Head of caudate nucleus (tissue), 42 donors: ENCODE measurements around the gene SPNS3.
A peak's percentile ranks its signal among the peaks of the same experiment; 100 is the strongest.

Source experiments
- DNase-seq, 42 donors: peaks; one replicate each; pipeline versions ENCODE4 v3.0.0 to v3.0.0-alpha.2; 2020 to 2021; ENCODE audit warnings: mixed read lengths in 7 of 42
- intact Hi-C: fragments of 100-400 bp; cut with DNase I; formaldehyde crosslinking; loops from one replicate; pipeline ENCODE4 v1.15.0; 2022

Gene SPNS3

GRCh38 chr17:4433515-4434031 is at the start of gene SPNS3:
SPNS3 (plus strand) TSS chr17:4433940; CDS start chr17:4433968, 28 bp downstream.
- DNase-seq, result peak in 20 of 42 donors; percentile 3 to 47 (median 26)
- intact Hi-C loops, result no loop called here

DNA sequence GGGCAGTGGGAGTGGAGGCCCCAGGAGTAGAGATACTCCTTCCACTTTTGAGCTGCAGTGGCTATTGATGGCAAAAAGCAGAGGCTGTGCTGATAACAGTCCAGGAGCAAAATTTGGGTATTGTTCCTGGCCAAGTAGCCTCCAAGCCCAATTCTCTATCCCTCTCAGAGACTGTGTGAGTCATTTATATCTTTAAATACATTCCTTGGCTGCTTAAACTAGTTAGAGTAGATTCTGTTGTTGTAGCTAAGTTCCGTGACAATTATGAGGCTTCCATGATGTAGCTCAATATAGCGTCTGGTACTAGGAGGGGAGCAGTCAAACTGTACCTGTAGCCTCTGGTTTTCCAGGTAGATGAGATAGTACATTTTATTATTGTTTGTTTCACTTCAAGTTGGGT is 47.3 kb upstream of the SPNS3 start:
- no peak for DNase-seq
- intact Hi-C loops, result no loop called here

DNA sequence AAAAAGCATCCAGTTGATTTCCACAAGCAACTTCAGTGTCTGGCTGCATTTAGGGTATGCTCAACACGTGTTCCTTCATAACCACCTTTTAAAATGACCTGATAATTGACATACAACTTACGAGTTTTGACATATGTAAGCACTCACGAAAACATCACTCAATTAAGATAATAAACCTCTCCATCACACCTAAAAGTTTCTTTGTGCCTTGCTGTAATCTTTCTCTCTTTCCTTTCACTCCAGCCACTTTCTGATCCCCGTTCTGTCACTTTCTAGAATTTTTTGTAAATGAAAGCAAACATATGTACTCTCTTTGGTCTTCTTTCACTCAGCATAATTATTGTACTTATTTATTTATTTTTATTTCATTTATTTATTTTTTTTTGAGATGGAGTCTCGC is 46.6 kb upstream of the SPNS3 start:
- DNase-seq, result no peak
- intact Hi-C loops, result no loop called here

DNA sequence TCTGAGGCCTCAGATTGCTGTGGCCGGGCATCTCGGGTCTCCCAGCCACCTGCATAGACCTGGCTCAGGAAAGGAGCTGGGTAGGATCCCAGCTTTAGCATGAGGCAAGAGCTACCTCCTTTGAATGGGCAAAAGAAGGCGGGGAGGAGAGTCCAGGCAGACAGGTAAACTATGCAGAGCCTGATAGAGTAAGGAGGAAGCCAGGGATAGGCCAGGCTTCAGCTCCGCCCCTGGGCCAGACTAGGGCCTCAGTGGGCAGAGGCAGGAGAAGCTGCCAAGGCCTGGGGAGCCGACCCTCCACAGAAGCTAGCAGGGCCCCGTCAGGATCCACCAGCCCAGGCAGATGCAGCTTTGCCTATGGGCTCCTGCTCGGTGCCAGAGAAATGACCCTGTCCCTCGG is 44.7 kb upstream of the SPNS3 start:
- no peak for DNase-seq
- intact Hi-C loops, result no loop called here

DNA sequence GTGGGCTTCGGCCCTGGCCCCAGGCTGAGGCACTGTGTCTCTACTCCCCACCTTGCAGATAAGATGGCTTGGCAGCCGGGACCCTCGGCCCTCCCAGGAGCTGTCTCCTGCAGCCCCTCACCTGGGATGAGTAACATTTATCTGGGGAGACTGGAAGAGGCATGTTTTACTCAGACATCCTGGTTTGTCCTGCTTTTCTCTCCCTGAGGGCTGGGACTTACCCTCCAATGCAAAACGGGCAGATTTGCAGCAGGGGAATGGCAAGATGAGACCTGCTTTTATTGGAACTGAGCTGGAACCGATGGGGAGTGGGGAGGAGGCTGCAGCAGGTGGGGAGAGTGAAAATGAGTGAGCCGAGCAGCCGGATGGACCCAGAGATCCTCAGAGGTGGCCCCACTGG is 39.9 kb upstream of the SPNS3 start:
- intact Hi-C loops, result no loop called here
- DNase-seq, result no peak

- DNase-seq, result no peak
- intact Hi-C loops, result no loop called here
These were observed 39.3 kb upstream of the SPNS3 start for GRCh38 chr17:4394208-4395110.

- intact Hi-C loops, result no loop called here
These were observed 38.6 kb upstream of the SPNS3 start for GRCh38 chr17:4395111-4395478.

GRCh38 chr17:4397840-4398239 is 35.9 kb upstream of the SPNS3 start:
- intact Hi-C loops, result no loop called here
- DNase-seq, result no peak

More at GRCh38 chr17:4395111-4395478, 38.6 kb upstream of the SPNS3 start:
- DNase-seq, result no peak

DNA sequence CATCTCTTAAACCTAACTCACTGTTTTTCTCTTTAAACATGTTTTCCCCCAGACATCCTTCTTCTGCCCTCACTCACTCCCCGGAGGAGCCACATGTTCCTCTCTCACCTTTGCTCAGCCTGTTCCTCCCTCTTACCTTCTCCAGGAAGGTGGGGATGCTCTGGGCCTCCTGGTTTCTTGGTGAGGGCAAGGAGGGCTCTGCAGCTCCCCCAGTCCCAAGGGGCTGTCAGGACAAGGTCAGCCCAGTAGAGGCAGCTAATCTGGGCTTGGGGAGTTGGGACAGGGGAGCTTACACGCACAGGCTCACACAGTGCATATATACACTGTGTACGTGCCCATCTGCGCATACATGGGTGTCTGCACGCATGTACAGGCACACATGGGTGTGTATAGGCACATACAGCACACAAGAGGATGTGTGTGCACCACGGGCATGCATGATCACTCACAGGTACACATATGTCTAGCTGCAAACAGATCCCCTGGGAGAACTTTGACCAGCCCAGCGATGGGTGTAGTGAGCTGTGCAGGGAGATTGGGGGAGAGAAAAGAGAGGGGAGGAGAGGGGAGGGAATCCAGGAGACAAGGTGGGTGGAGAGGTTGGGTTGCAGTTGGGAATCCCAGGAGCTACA is 28.6 kb upstream of the SPNS3 start:
- intact Hi-C loops, result no loop called here
- no peak for DNase-seq

DNA sequence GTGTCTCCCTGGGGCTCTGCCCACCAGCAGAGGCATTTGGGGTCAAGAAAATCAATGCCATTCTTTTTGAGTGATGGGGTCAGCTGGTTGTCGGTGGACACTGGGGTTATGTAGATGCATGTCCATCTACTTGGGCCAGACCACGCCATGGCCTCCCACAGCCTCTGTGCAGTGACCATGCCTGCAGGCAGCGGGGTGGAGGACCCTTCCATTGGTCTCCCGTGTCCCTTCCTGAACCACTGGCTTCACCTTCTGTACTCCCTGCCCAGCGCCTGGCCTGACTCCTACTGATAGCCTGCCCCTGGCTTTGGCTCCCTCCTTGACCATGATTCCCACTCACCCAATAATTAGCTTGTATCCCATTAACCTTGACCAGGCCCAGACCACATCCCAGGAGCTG is 28.0 kb upstream of the SPNS3 start:
- intact Hi-C loops, result no loop called here
- no peak for DNase-seq

DNA sequence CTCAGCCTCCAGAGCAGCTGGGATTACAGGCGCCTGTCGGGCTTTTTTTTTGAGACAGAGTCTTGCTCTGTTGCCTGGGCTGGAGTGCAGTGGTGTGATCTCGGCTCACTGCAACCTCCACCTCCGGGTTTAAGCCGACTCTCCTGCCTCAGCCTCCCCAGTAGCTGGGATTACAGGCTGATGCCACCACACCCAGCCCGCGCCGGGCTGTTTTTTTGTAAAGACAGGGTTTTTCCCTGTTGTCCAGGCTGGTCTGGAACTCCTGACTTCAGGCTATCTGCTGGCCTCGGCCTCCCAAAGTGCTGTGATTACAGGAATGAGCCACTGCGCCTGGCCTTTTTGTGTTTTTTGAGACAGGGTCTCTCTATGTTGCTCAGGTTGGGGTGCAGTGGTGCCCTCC is 27.4 kb upstream of the SPNS3 start:
- intact Hi-C loops, result no loop called here

GRCh38 chr17:4407216-4407615 is 26.5 kb upstream of the SPNS3 start:
- intact Hi-C loops, result no loop called here
- DNase-seq, result no peak

More for the DNA sequence above, 27.4 kb upstream of the SPNS3 start:
- no peak for DNase-seq

GRCh38 chr17:4407851-4408250 is 25.9 kb upstream of the SPNS3 start:
- intact Hi-C loops, result no loop called here
- DNase-seq, result no peak

GRCh38 chr17:4409659-4410058 is 24.1 kb upstream of the SPNS3 start:
- no peak for DNase-seq
- intact Hi-C loops, result no loop called here

DNA sequence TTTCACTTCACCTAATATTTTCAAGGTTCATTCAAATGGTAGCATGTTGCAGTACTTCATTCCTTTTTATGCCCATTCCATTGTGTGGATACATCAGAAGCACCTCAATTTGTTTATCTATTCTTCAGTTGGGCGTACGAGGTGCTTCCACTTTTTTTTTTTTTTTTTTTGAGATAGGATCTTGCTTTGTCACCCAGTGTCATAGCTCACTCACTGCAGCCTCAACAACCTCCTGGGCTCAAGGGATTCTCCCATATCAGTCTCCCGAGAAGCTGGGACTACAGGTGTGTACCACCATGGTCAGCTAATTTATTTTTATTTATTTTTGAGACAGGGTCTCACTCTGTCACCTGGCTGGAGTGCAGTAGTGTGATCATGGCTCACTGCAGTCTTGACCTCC is 22.5 kb upstream of the SPNS3 start:
- intact Hi-C loops, result no loop called here
- no peak for DNase-seq

- peak; percentile 86 to 98 (median 93) for DNase-seq
- intact Hi-C loops, result loop anchor here (2.0 kb wide), 1 partner anchor 198 kb away; no protein-coding TSS in a partner anchor
These were observed 20.6 kb upstream of the SPNS3 start for GRCh38 chr17:4412933-4413831.

- DNase-seq, result no peak
- intact Hi-C loops, result loop anchor here (5.0 kb wide), 1 partner anchor 140 kb away; the partner anchor contains the start of gene MYBBP1A
These were observed 16.5 kb upstream of the SPNS3 start for GRCh38 chr17:4417129-4417667.

- intact Hi-C loops, result loop anchor here (2.0 kb wide), 1 partner anchor 120 kb away; no protein-coding TSS in a partner anchor
- peak; percentile 27 to 91 (median 76) for DNase-seq
These were observed 13.0 kb upstream of the SPNS3 start for GRCh38 chr17:4420692-4421131.

- intact Hi-C loops, result no loop called here
These were observed 10.9 kb upstream of the SPNS3 start for GRCh38 chr17:4422864-4423263.

More at GRCh38 chr17:4422864-4423263, 10.9 kb upstream of the SPNS3 start:
- no peak for DNase-seq
